Measurements from ENCODE around the gene PFKL. TPM values are rescaled to one million over a fixed set of nuclear protein-coding genes. Genes with fewer than 3 reads are reported as not detected.

Gene PFKL
- total RNA-seq, 3 donors from 2014 or later (not counting 1 experiment from before 2014, with no cell fraction given): 89.7 to 91.3 (median 89.9) TPM

DNA sequence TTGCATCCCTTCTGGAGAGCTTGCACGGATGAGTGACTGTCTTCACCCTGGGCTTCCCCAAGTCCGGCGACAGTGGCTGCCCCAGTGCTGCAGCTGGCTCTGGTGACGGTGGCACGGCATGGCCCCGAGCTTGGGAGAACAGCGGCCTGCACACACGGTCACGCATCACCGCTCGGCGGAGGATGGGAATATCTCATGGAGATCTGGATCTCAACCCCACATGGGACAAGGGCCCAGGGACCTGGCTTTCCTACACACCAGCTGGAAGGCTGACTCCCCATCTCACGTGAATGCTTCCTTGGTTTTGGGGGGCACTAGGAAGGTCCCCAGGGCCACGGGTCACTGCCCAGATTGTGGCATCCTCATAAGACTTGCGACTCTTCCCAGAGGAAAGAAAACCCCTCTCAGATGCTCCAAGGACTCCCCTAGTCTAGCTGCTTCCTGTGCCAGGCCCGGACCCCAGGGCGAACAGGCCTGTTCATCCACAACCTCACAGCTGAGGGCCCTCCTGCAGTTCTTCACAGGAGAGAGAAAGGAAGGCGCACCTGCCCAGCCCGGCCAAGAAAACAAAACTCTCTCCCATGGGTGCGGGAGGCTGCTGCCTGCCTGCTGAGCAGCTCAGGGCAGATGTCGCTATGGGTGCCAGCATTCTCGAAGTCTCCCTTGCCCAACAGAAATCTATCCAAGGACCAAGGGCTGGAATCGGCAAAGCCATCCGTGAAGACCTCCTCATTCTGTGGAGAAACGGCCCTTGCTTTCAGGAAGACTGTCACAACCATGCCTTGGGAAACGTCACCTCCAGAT is 29.4 kb downstream of the PFKL start:
- no peaks in the 10 kb centered on the region for H3K4me1 Mint-ChIP-seq
- intact Hi-C loops (cut with micrococcal nuclease): no loop called here
- Histone ChIP-seq H3K4me3 (ENCODE audit: low read length) (no peak overlapping the region), H3K4me1 (ENCODE audit: control insufficient read depth, insufficient read depth, low read length) (peaks cover 5% of the 10 kb centered on the region), H3K36me3 (ENCODE audit: control insufficient read depth, insufficient read depth, low read length) (peaks cover 23% of the 10 kb centered on the region), H3K27ac (ENCODE audit: low read length) (no peak overlapping the region), H3K27me3 (ENCODE audit: control insufficient read depth, insufficient read depth, low read length) (no peaks in the 10 kb centered on the region), H3K9me3 (ENCODE audit: control insufficient read depth, insufficient read depth, low read length) (no peaks in the 10 kb centered on the region)
- WGBS (ENCODE audit: insufficient coverage): 93% methylated on average over 25 of the region's 26 CpGs
- no peaks in the 10 kb centered on the region for H3K27me3 Mint-ChIP-seq (ENCODE audit: low read depth in 2 of 2)
- no peaks in the 10 kb centered on the region for H3K9me3 Mint-ChIP-seq
- no peak overlapping the region for H3K4me3 Mint-ChIP-seq
- TF ChIP-seq, protein P1, sequence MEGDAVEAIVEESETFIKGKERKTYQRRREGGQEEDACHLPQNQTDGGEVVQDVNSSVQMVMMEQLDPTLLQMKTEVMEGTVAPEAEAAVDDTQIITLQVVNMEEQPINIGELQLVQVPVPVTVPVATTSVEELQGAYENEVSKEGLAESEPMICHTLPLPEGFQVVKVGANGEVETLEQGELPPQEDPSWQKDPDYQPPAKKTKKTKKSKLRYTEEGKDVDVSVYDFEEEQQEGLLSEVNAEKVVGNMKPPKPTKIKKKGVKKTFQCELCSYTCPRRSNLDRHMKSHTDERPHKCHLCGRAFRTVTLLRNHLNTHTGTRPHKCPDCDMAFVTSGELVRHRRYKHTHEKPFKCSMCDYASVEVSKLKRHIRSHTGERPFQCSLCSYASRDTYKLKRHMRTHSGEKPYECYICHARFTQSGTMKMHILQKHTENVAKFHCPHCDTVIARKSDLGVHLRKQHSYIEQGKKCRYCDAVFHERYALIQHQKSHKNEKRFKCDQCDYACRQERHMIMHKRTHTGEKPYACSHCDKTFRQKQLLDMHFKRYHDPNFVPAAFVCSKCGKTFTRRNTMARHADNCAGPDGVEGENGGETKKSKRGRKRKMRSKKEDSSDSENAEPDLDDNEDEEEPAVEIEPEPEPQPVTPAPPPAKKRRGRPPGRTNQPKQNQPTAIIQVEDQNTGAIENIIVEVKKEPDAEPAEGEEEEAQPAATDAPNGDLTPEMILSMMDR (IDR thresholded peaks at IDR 0.05): no peak
- no peak overlapping the region for H3K27ac Mint-ChIP-seq
- DNase-seq: no peak
- H3K36me3 Mint-ChIP-seq: no peaks in the 10 kb centered on the region
- ATAC-seq: no peak

DNA sequence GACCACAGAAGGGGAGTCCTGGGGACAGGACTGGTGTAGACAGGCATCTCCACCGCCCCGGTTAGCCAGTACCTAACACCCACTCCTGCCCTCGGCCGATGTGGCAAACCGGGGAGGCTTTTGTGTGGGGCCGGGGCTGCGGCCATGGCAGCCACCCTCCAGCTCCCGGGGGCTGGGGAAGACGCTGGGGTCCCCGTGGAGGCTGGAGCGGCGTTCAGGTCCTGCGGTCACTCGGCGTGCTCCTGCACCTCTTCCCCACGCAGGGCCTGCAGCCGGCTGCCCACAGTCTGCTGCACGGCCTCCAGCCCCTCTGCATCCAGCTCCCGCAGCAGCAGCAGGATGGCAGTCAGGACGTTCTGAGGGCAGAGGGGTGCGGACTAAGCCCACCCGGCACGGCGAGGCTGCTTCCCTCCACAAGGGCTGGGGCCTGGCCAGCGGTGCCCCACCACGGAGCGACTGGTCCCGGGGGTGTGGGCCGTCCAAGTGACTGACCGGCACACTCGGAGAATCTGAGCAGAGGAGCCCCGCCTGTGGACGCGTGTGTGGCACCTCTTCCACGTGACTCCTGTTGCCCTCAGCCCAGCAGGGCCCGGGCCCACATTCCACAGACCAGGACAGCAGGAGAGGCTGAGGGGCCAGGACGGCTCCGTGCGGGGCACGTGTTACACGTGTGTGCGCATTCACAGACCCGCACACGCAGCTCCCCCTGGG is 30.3 kb downstream of the PFKL start:
- TF ChIP-seq, protein P1 (IDR thresholded peaks at IDR 0.05): no peak
- no peak for DNase-seq
- Histone ChIP-seq H3K36me3 (ENCODE audit: control insufficient read depth, insufficient read depth, low read length) (peaks cover 23% of the 10 kb centered on the region), H3K4me3 (ENCODE audit: low read length) (no peak overlapping the region), H3K4me1 (ENCODE audit: control insufficient read depth, insufficient read depth, low read length) (peaks cover 8% of the 10 kb centered on the region), H3K9me3 (ENCODE audit: control insufficient read depth, insufficient read depth, low read length) (no peaks in the 10 kb centered on the region), H3K27me3 (ENCODE audit: control insufficient read depth, insufficient read depth, low read length) (no peaks in the 10 kb centered on the region), H3K27ac (ENCODE audit: low read length) (no peak overlapping the region)
- WGBS (ENCODE audit: insufficient coverage): 93% methylated on average over 44 of the region's 44 CpGs
- Mint-ChIP-seq H3K4me3 (no peak overlapping the region), H3K9me3 (no peaks in the 10 kb centered on the region), H3K4me1 (peaks cover 0 to 4% of the 10 kb centered on the region in 2 donors), H3K27ac (no peak overlapping the region), H3K36me3 (no peaks in the 10 kb centered on the region), H3K27me3 (ENCODE audit: low read depth in 2 of 2) (no peaks in the 10 kb centered on the region)
- ATAC-seq: no peak
- intact Hi-C loops (cut with micrococcal nuclease): no loop called here

DNA sequence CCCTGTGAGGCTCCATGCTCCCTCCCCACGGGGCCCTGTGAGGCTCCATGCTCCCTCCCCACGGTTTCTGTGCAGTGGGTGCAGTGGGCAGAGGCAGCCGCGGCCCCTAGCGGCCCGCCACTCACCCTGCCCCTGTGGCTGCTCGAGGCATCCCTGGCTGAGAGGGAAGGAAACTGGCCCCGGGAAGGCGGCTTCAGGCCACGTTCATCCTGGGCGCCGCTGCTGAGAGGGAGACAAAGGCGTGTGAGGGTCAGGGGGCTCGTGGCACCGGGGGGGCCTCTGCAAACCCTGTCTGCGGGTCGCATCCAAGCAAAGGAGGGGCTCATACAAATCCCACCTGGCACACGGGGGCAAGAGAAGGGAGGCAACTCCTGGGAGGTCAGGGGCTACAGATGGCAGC is 30.8 kb downstream of the PFKL start:
- DNase-seq: no peak
- intact Hi-C loops (cut with micrococcal nuclease): no loop called here
- TF ChIP-seq, protein P1 (IDR thresholded peaks at IDR 0.05): no peak
- Histone ChIP-seq H3K4me1 (ENCODE audit: control insufficient read depth, insufficient read depth, low read length) (peaks cover 11% of the 10 kb centered on the region), H3K27ac (ENCODE audit: low read length) (no peak overlapping the region), H3K27me3 (ENCODE audit: control insufficient read depth, insufficient read depth, low read length) (no peaks in the 10 kb centered on the region), H3K4me3 (ENCODE audit: low read length) (no peak overlapping the region), H3K36me3 (ENCODE audit: control insufficient read depth, insufficient read depth, low read length) (peaks cover 23% of the 10 kb centered on the region), H3K9me3 (ENCODE audit: control insufficient read depth, insufficient read depth, low read length) (no peaks in the 10 kb centered on the region)
- no peak for ATAC-seq
- no peaks in the 10 kb centered on the region for H3K36me3 Mint-ChIP-seq
- H3K4me3 Mint-ChIP-seq: no peak overlapping the region
- H3K27ac Mint-ChIP-seq: no peak overlapping the region
- H3K4me1 Mint-ChIP-seq: peaks cover 0 to 4% of the 10 kb centered on the region in 2 donors
- 89% methylated on average over 18 of the region's 18 CpGs for WGBS (ENCODE audit: insufficient coverage)
- no peaks in the 10 kb centered on the region for H3K9me3 Mint-ChIP-seq
- H3K27me3 Mint-ChIP-seq (ENCODE audit: low read depth in 2 of 2): no peaks in the 10 kb centered on the region
